OCI-LY7 (cell line): ENCODE measurements around the gene SDCCAG8.

Experiments
- EZH2phosphoT487 ChIP-seq: fragments of 200-600 bp; sonication (generic); IDR thresholded peaks from 2 replicates; pipeline ENCODE4 v1.6.1; 2018; ENCODE audit warnings: low read depth, borderline replicate concordance, mild to moderate bottlenecking, mixed run types, antibody characterized with exemption, low read length, moderate library complexity, mixed read lengths
- TF ChIP-seq, protein P1 (sequence below): fragments of 200-600 bp; sonication (generic); conservative IDR thresholded peaks from 2 replicates; pipeline ENCODE4 v1.5.1; 2014; ENCODE audit warnings: mild to moderate bottlenecking, antibody characterized with exemption, low read length, moderate library complexity, mixed read lengths

GRCh38 chr1:243315455-243315854 lies 59.6 kb downstream of the SDCCAG8 start:
- TF ChIP-seq, protein P1, sequence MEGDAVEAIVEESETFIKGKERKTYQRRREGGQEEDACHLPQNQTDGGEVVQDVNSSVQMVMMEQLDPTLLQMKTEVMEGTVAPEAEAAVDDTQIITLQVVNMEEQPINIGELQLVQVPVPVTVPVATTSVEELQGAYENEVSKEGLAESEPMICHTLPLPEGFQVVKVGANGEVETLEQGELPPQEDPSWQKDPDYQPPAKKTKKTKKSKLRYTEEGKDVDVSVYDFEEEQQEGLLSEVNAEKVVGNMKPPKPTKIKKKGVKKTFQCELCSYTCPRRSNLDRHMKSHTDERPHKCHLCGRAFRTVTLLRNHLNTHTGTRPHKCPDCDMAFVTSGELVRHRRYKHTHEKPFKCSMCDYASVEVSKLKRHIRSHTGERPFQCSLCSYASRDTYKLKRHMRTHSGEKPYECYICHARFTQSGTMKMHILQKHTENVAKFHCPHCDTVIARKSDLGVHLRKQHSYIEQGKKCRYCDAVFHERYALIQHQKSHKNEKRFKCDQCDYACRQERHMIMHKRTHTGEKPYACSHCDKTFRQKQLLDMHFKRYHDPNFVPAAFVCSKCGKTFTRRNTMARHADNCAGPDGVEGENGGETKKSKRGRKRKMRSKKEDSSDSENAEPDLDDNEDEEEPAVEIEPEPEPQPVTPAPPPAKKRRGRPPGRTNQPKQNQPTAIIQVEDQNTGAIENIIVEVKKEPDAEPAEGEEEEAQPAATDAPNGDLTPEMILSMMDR = no peak
- TF ChIP-seq EZH2phosphoT487 = no peak
